Measurements from ENCODE around the gene FEM1B. TPM values are rescaled to one million over a fixed set of nuclear protein-coding genes. Genes with fewer than 3 reads are reported as not detected.
A peak's percentile ranks its signal among the peaks of the same experiment; 100 is the strongest.

FEM1B gene
- total RNA-seq, 1 donor from 2014 or later: 49.4 TPM

GRCh38 chr15:68316061-68316804, 38.7 kb downstream of the FEM1B start:
- Mint-ChIP-seq H3K27ac (no peak overlapping the region), H3K9me3 (no peaks in the 10 kb centered on the region), H3K4me3 (no peak overlapping the region), H3K36me3 (ENCODE audit: low read depth) (no peaks in the 10 kb centered on the region), H3K4me1 (ENCODE audit: low read depth) (no peaks in the 10 kb centered on the region), H3K27me3 (ENCODE audit: insufficient read depth) (peaks cover 6% of the 10 kb centered on the region)
- DNase-seq (ENCODE audit: low spot score): no peak
- intact Hi-C loops (cut with micrococcal nuclease): no loop called here

GRCh38 chr15:68317281-68318007, 39.9 kb downstream of the FEM1B start:
- no peaks in the 10 kb centered on the region for H3K4me1 Mint-ChIP-seq (ENCODE audit: low read depth)
- intact Hi-C loops (cut with micrococcal nuclease): no loop called here
- H3K9me3 Mint-ChIP-seq: no peaks in the 10 kb centered on the region
- H3K27ac Mint-ChIP-seq: no peak overlapping the region
- peaks cover 10% of the 10 kb centered on the region for H3K27me3 Mint-ChIP-seq (ENCODE audit: insufficient read depth)
- DNase-seq (ENCODE audit: low spot score): no peak
- H3K4me3 Mint-ChIP-seq: no peak overlapping the region
- no peaks in the 10 kb centered on the region for H3K36me3 Mint-ChIP-seq (ENCODE audit: low read depth)

GRCh38 chr15:68318008-68318835, 40.7 kb downstream of the FEM1B start:
- H3K36me3 Mint-ChIP-seq (ENCODE audit: low read depth): no peaks in the 10 kb centered on the region
- no peak overlapping the region for H3K27ac Mint-ChIP-seq
- H3K9me3 Mint-ChIP-seq: no peaks in the 10 kb centered on the region
- no peaks in the 10 kb centered on the region for H3K4me1 Mint-ChIP-seq (ENCODE audit: low read depth)
- H3K4me3 Mint-ChIP-seq: no peak overlapping the region
- intact Hi-C loops (cut with micrococcal nuclease): no loop called here
- H3K27me3 Mint-ChIP-seq (ENCODE audit: insufficient read depth): peaks cover 10% of the 10 kb centered on the region
- no peak for DNase-seq (ENCODE audit: low spot score)

GRCh38 chr15:68318931-68319909, 41.7 kb downstream of the FEM1B start:
- H3K4me1 Mint-ChIP-seq (ENCODE audit: low read depth): no peaks in the 10 kb centered on the region
- no peak overlapping the region for H3K27ac Mint-ChIP-seq
- H3K36me3 Mint-ChIP-seq (ENCODE audit: low read depth): no peaks in the 10 kb centered on the region
- H3K27me3 Mint-ChIP-seq (ENCODE audit: insufficient read depth): peaks cover 10% of the 10 kb centered on the region
- no peaks in the 10 kb centered on the region for H3K9me3 Mint-ChIP-seq
- H3K4me3 Mint-ChIP-seq: no peak overlapping the region
- DNase-seq (ENCODE audit: low spot score): no peak
- intact Hi-C loops (cut with micrococcal nuclease): no loop called here

- Mint-ChIP-seq H3K9me3 (no peaks in the 10 kb centered on the region), H3K27me3 (ENCODE audit: insufficient read depth) (peaks cover 10% of the 10 kb centered on the region), H3K4me3 (no peak overlapping the region), H3K27ac (no peak overlapping the region), H3K4me1 (ENCODE audit: low read depth) (no peaks in the 10 kb centered on the region), H3K36me3 (ENCODE audit: low read depth) (no peaks in the 10 kb centered on the region)
- intact Hi-C loops (cut with micrococcal nuclease): no loop called here
- no peak for DNase-seq (ENCODE audit: low spot score)
Observed at GRCh38 chr15:68319997-68320396, 42.5 kb downstream of the FEM1B start.

GRCh38 chr15:68321229-68321628, 43.7 kb downstream of the FEM1B start:
- Mint-ChIP-seq H3K36me3 (ENCODE audit: low read depth) (no peaks in the 10 kb centered on the region), H3K4me3 (no peak overlapping the region)
- intact Hi-C loops (cut with micrococcal nuclease): no loop called here

GRCh38 chr15:68322796-68323195, 45.3 kb downstream of the FEM1B start:
- Mint-ChIP-seq H3K27ac (no peak overlapping the region), H3K9me3 (no peaks in the 10 kb centered on the region), H3K4me3 (no peak overlapping the region), H3K27me3 (ENCODE audit: insufficient read depth) (peaks cover 10% of the 10 kb centered on the region), H3K4me1 (ENCODE audit: low read depth) (peaks cover 18% of the 10 kb centered on the region), H3K36me3 (ENCODE audit: low read depth) (no peaks in the 10 kb centered on the region)
- no peak for DNase-seq (ENCODE audit: low spot score)
- intact Hi-C loops (cut with micrococcal nuclease): no loop called here

More at GRCh38 chr15:68321229-68321628, 43.7 kb downstream of the FEM1B start:
- Mint-ChIP-seq H3K27me3 (ENCODE audit: insufficient read depth) (peaks cover 10% of the 10 kb centered on the region), H3K9me3 (no peaks in the 10 kb centered on the region), H3K27ac (no peak overlapping the region), H3K4me1 (ENCODE audit: low read depth) (peaks cover 3% of the 10 kb centered on the region)
- no peak for DNase-seq (ENCODE audit: low spot score)

- Mint-ChIP-seq H3K36me3 (ENCODE audit: low read depth) (no peaks in the 10 kb centered on the region), H3K4me1 (ENCODE audit: low read depth) (peaks cover 31% of the 10 kb centered on the region), H3K4me3 (no peak overlapping the region), H3K9me3 (no peaks in the 10 kb centered on the region), H3K27me3 (ENCODE audit: insufficient read depth) (peaks cover 13% of the 10 kb centered on the region), H3K27ac (no peak overlapping the region)
- DNase-seq (ENCODE audit: low spot score): no peak
- intact Hi-C loops (cut with micrococcal nuclease): no loop called here
Observed at GRCh38 chr15:68325726-68326125, 48.2 kb downstream of the FEM1B start.

GRCh38 chr15:68326711-68327354, 49.3 kb downstream of the FEM1B start:
- Mint-ChIP-seq H3K9me3 (no peaks in the 10 kb centered on the region), H3K4me3 (no peak overlapping the region), H3K4me1 (ENCODE audit: low read depth) (peaks cover 31% of the 10 kb centered on the region), H3K27me3 (ENCODE audit: insufficient read depth) (peaks cover 16% of the 10 kb centered on the region), H3K36me3 (ENCODE audit: low read depth) (no peaks in the 10 kb centered on the region), H3K27ac (peak overlapping the region; percentile 35)
- intact Hi-C loops (cut with micrococcal nuclease): no loop called here
- DNase-seq (ENCODE audit: low spot score): no peak

GRCh38 chr15:68328443-68328842, 50.9 kb downstream of the FEM1B start:
- no peak overlapping the region for H3K27ac Mint-ChIP-seq

GRCh38 chr15:68328964-68329363, 51.4 kb downstream of the FEM1B start:
- Mint-ChIP-seq H3K4me1 (ENCODE audit: low read depth) (peaks cover 34% of the 10 kb centered on the region), H3K27me3 (ENCODE audit: insufficient read depth) (peaks cover 11% of the 10 kb centered on the region), H3K27ac (no peak overlapping the region), H3K36me3 (ENCODE audit: low read depth) (no peaks in the 10 kb centered on the region), H3K4me3 (no peak overlapping the region), H3K9me3 (no peaks in the 10 kb centered on the region)
- intact Hi-C loops (cut with micrococcal nuclease): no loop called here
- no peak for DNase-seq (ENCODE audit: low spot score)

More at GRCh38 chr15:68328443-68328842, 50.9 kb downstream of the FEM1B start:
- Mint-ChIP-seq H3K4me3 (no peak overlapping the region), H3K4me1 (ENCODE audit: low read depth) (peaks cover 31% of the 10 kb centered on the region), H3K36me3 (ENCODE audit: low read depth) (no peaks in the 10 kb centered on the region), H3K27me3 (ENCODE audit: insufficient read depth) (peaks cover 10% of the 10 kb centered on the region), H3K9me3 (no peaks in the 10 kb centered on the region)
- DNase-seq (ENCODE audit: low spot score): no peak
- intact Hi-C loops (cut with micrococcal nuclease): no loop called here

GRCh38 chr15:68330416-68330815, 52.9 kb downstream of the FEM1B start:
- no peak overlapping the region for H3K27ac Mint-ChIP-seq
- peaks cover 36% of the 10 kb centered on the region for H3K4me1 Mint-ChIP-seq (ENCODE audit: low read depth)
- no peaks in the 10 kb centered on the region for H3K36me3 Mint-ChIP-seq (ENCODE audit: low read depth)
- no peak overlapping the region for H3K4me3 Mint-ChIP-seq
- no peak for DNase-seq (ENCODE audit: low spot score)
- intact Hi-C loops (cut with micrococcal nuclease): no loop called here
- H3K27me3 Mint-ChIP-seq (ENCODE audit: insufficient read depth): peaks cover 15% of the 10 kb centered on the region
- H3K9me3 Mint-ChIP-seq: no peaks in the 10 kb centered on the region

Measured in activated T-helper 1 cell treated with anti-CD3 and anti-CD28 coated beads, Interleukin-12 subunit alpha, Interleukin-12 subunit beta, Interleukin-2, Interleukin-4 antibody, amounts not matched to agents 30 ng/mL and 10 ng/mL and 1 ng/mL, durations not matched to agents 14 hours and 24 hours and 36 hours (primary cell).